Suppressor macrophage treated with lipopolysaccharide for 1 hour (primary cell): ENCODE results near the gene NCBP3.
A peak's percentile ranks its signal among the peaks of the same experiment; 100 is the strongest.
"Not testable (repeated sequence)": the region's sequence is repeated elsewhere in the genome, so short reads cannot be mapped to it uniquely, and the experiment has no call there.

ENCODE experiments used
- DNase-seq, 3 donors: peaks; one replicate each; pipeline ENCODE4 v3.0.0-alpha.2; 2020 to 2022

The NCBP3 gene

GRCh38 chr17:3809135-3809534 lies 36.9 kb downstream of the NCBP3 start:
- DNase-seq = no peak

GRCh38 chr17:3808701-3809100 lies 37.3 kb downstream of the NCBP3 start:
- no peak for DNase-seq

GRCh38 chr17:3805581-3805980 lies 40.5 kb downstream of the NCBP3 start:
- no peak for DNase-seq

GRCh38 chr17:3804503-3804931 lies 41.5 kb downstream of the NCBP3 start:
- DNase-seq = peak; percentile 54 to 69 (median 58)

GRCh38 chr17:3803308-3803640 lies 42.8 kb downstream of the NCBP3 start:
- peak; percentile 57 to 81 (median 74) for DNase-seq

GRCh38 chr17:3802461-3803307 lies 43.4 kb downstream of the NCBP3 start:
- peak; percentile 56 to 68 (median 56) for DNase-seq

- DNase-seq = no peak
Observed at GRCh38 chr17:3801792-3802191, 44.3 kb downstream of the NCBP3 start.

GRCh38 chr17:3801347-3801746 lies 44.7 kb downstream of the NCBP3 start:
- no peak for DNase-seq

- peak; percentile 29 to 37 (median 35) for DNase-seq
Observed at GRCh38 chr17:3800362-3801271, 45.4 kb downstream of the NCBP3 start, which contains the start of gene ITGAE. TSS of gene ITGAE (minus strand) at chr17:3801188. CDS start at chr17:3801144, 44 bp downstream.

GRCh38 chr17:3799181-3799945 lies 46.7 kb downstream of the NCBP3 start:
- peak in 2 of 3 donors; percentile 41 to 49 for DNase-seq

- DNase-seq = peak; percentile 67 to 73 (median 73)
Observed at GRCh38 chr17:3798273-3799180, 47.5 kb downstream of the NCBP3 start.

GRCh38 chr17:3796822-3797170 lies 49.2 kb downstream of the NCBP3 start:
- DNase-seq = no peak

GRCh38 chr17:3796110-3796821 lies 49.8 kb downstream of the NCBP3 start:
- DNase-seq = no peak

- DNase-seq = no peak
Observed at GRCh38 chr17:3795390-3796102, 50.5 kb downstream of the NCBP3 start.

- DNase-seq = no peak
Observed at GRCh38 chr17:3794557-3795389, 51.3 kb downstream of the NCBP3 start.

- DNase-seq = not testable (repeated sequence)
Observed at GRCh38 chr17:3794152-3794551, 51.9 kb downstream of the NCBP3 start.

- not testable (repeated sequence) for DNase-seq
Observed at GRCh38 chr17:3793258-3793657, 52.8 kb downstream of the NCBP3 start.

- no peak for DNase-seq
Observed at GRCh38 chr17:3792481-3792880, 53.6 kb downstream of the NCBP3 start.

- peak in 1 of 3 donors; percentile 27 for DNase-seq
Observed at GRCh38 chr17:3788200-3788599, 57.8 kb downstream of the NCBP3 start.
